IMR-90 (cell line): ENCODE measurements around the gene PDGFA. TPM values are rescaled to one million over a fixed set of nuclear protein-coding genes. Genes with fewer than 3 reads are reported as not detected.

Experiments used
- ATAC-seq: fragments of 200-7000 bp; cut with Tn5 transposase; 2 replicates; pipeline ENCODE4 v1.9.1; 2020; ENCODE audit warnings: low read depth, mild to moderate bottlenecking, moderate library complexity
- BruUV-seq: library from RNA; stranded (reverse); fragments of 400-500 nt; replicated peaks from 2 replicates; lab custom pipeline; 2021; lab: Mats Ljungman, UMichigan
- CTCF ChIA-PET: fragments of 300-600 bp; formaldehyde crosslinking; extraction: SDS; loops from one replicate; lab custom pipeline; 2021; ENCODE audit warnings: antibody characterized with exemption; lab: Yijun Ruan, JAX
- POLR2A ChIA-PET: fragments of 300-600 bp; sonication (Branson Sonifier 250); formaldehyde crosslinking; loops from one replicate; lab custom pipeline; 2022; ENCODE audit warnings: antibody characterized with exemption; ENCODE audit not compliant: unreplicated experiment; lab: Charles Lee
- DNase-seq: peaks from one replicate; pipeline ENCODE4 v3.0.0; 2013
- H2AFZ ChIP-seq: replicated peaks from 2 replicates; pipeline ENCODE3; 2013; ENCODE audit warnings: low read length, mild to moderate bottlenecking; ENCODE audit not compliant: poor library complexity
- H2AK5ac ChIP-seq: 2 replicates; pipeline ENCODE4 v1.6.1; 2013; ENCODE audit warnings: low read depth, low read length, inconsistent platforms
- H2AK9ac ChIP-seq: replicated peaks from 2 replicates; pipeline ENCODE3; 2013; ENCODE audit warnings: mild to moderate bottlenecking, low read depth, low read length, moderate library complexity; ENCODE audit not compliant: poor library complexity
- H2BK120ac ChIP-seq: 2 replicates; pipeline ENCODE4 v1.6.1; 2013; ENCODE audit warnings: low read depth, low read length, inconsistent platforms
- H2BK15ac ChIP-seq: 3 replicates; pipeline ENCODE4 v1.6.1; 2013; ENCODE audit warnings: low read depth, low read length, inconsistent platforms
- H2BK20ac ChIP-seq: 2 replicates; pipeline ENCODE4 v1.6.1; 2013; ENCODE audit warnings: low read depth, mild to moderate bottlenecking, inconsistent platforms, low read length, moderate library complexity
- H2BK5ac ChIP-seq: 2 replicates; pipeline ENCODE4 v1.6.1; 2013; ENCODE audit warnings: mild to moderate bottlenecking, low read depth, low read length, inconsistent platforms; ENCODE audit not compliant: poor library complexity, severe bottlenecking
- H3K14ac ChIP-seq: replicated peaks from 2 replicates; pipeline ENCODE4 v1.6.1; 2013; ENCODE audit warnings: low read depth, low read length, inconsistent platforms
- H3K18ac ChIP-seq: 2 replicates; pipeline ENCODE4 v1.6.1; 2013; ENCODE audit warnings: low read depth, low read length, control low read depth
- H3K23ac ChIP-seq: 2 replicates; pipeline ENCODE4 v1.6.1; 2013; ENCODE audit warnings: low read depth, low read length, inconsistent platforms
- H3K27ac ChIP-seq: 2 replicates; pipeline ENCODE4 v1.5.1; 2013; ENCODE audit warnings: mild to moderate bottlenecking, control low read depth, low read length; ENCODE audit not compliant: insufficient read depth
- H3K27me3 ChIP-seq: 2 replicates; pipeline ENCODE4 v1.6.1; 2013; ENCODE audit warnings: low read length; ENCODE audit not compliant: control insufficient read depth, insufficient read depth
- H3K36me3 ChIP-seq: 2 replicates; pipeline ENCODE4 v1.6.1; 2013; ENCODE audit warnings: low read length, mixed read lengths; ENCODE audit not compliant: control insufficient read depth, insufficient read depth
- H3K4ac ChIP-seq: 2 replicates; pipeline ENCODE4 v1.6.1; 2013; ENCODE audit warnings: low read depth, low read length, inconsistent platforms
- H3K4me1 ChIP-seq: 2 replicates; pipeline ENCODE4 v1.6.1; 2013; ENCODE audit warnings: low read length, mixed read lengths; ENCODE audit not compliant: control insufficient read depth, insufficient read depth
- H3K4me2 ChIP-seq: 2 replicates; pipeline ENCODE4 v1.6.1; 2013; ENCODE audit warnings: low read depth, mild to moderate bottlenecking, control low read depth, low read length, moderate library complexity
- H3K4me3 ChIP-seq: 2 replicates; pipeline ENCODE4 v1.5.1; 2013; ENCODE audit warnings: low read depth, mild to moderate bottlenecking, control low read depth, low read length, moderate library complexity; ENCODE audit not compliant: insufficient read depth
- H3K56ac ChIP-seq: 2 replicates; pipeline ENCODE4 v1.6.1; 2013; ENCODE audit warnings: low read length, inconsistent platforms; ENCODE audit not compliant: insufficient read depth; ENCODE audit errors: extremely low read depth
- H3K79me1 ChIP-seq, 2 experiments: 2 replicates each; pipeline ENCODE4 v1.6.1; 2013; ENCODE audit warnings: low read length in 2 of 2, inconsistent platforms in 1 of 2, low read depth in 1 of 2
- H3K9ac ChIP-seq: 2 replicates; pipeline ENCODE4 v1.6.1; 2013; ENCODE audit warnings: low read depth, low read length, control low read depth
- H3K9me1 ChIP-seq: 2 replicates; pipeline ENCODE4 v1.6.1; 2013; ENCODE audit warnings: low read length, inconsistent platforms; ENCODE audit not compliant: insufficient read depth
- H3K9me3 ChIP-seq: 2 replicates; pipeline ENCODE4 v1.6.1; 2013; ENCODE audit warnings: low read length; ENCODE audit not compliant: control insufficient read depth, insufficient read depth
- H4K20me1 ChIP-seq: 2 replicates; pipeline ENCODE4 v1.6.1; 2013; ENCODE audit warnings: low read length, inconsistent platforms; ENCODE audit not compliant: insufficient read depth
- H4K5ac ChIP-seq: 2 replicates; pipeline ENCODE4 v1.6.1; 2013; ENCODE audit warnings: mild to moderate bottlenecking, low read depth, low read length, control low read depth
- H4K8ac ChIP-seq, 2 experiments: 2 replicates each; pipeline ENCODE4 v1.6.1; 2013; ENCODE audit warnings: low read depth in 2 of 2, low read length in 2 of 2, control low read depth in 1 of 2, inconsistent platforms in 1 of 2
- H4K91ac ChIP-seq: 2 replicates; pipeline ENCODE4 v1.6.1; 2013; ENCODE audit warnings: low read depth, low read length, inconsistent platforms; ENCODE audit not compliant: insufficient read depth
- BHLHE40 ChIP-seq: fragments of 150-350 bp; IDR thresholded peaks from 2 replicates; pipeline ENCODE4 v1.6.1; 2016; ENCODE audit warnings: mild to moderate bottlenecking, low read depth, low read length
- CEBPB ChIP-seq: IDR thresholded peaks from 2 replicates; pipeline ENCODE4 v1.6.1; 2012; ENCODE audit warnings: low read depth, low read length, improper control_type of control experiment
- CHD1 ChIP-seq: IDR thresholded peaks from 2 replicates; pipeline ENCODE4 v1.6.1; 2012; ENCODE audit warnings: low read depth, low read length, improper control_type of control experiment
- CTCF ChIP-seq: conservative IDR thresholded peaks from 2 replicates; pipeline ENCODE4 v1.5.1; 2012; ENCODE audit warnings: mild to moderate bottlenecking, low read depth, low read length, improper control_type of control experiment
- ELK1 ChIP-seq: fragments of 150-350 bp; IDR thresholded peaks from 2 replicates; pipeline ENCODE4 v1.6.1; 2016; ENCODE audit warnings: low read depth, mild to moderate bottlenecking, low read length, moderate library complexity, borderline replicate concordance
- FOS ChIP-seq: fragments of 150-350 bp; IDR thresholded peaks from 2 replicates; pipeline ENCODE4 v1.6.1; 2016; ENCODE audit warnings: low read depth, low read length
- MAFK ChIP-seq: IDR thresholded peaks from 2 replicates; pipeline ENCODE4 v1.6.1; 2012; ENCODE audit warnings: low read depth, low read length, improper control_type of control experiment
- MAZ ChIP-seq: IDR thresholded peaks from 2 replicates; pipeline ENCODE4 v1.6.1; 2012; ENCODE audit warnings: low read depth, mild to moderate bottlenecking, low read length, improper control_type of control experiment, moderate library complexity, borderline replicate concordance
- MXI1 ChIP-seq: IDR thresholded peaks from 2 replicates; pipeline ENCODE4 v1.6.1; 2012; ENCODE audit warnings: low read depth, mild to moderate bottlenecking, low read length, moderate library complexity, borderline replicate concordance
- NFE2L2 ChIP-seq: fragments of 150-350 bp; IDR thresholded peaks from 2 replicates; pipeline ENCODE4 v1.6.1; 2016; ENCODE audit warnings: low read depth, mild to moderate bottlenecking, low read length
- POLR2A ChIP-seq: IDR thresholded peaks from 2 replicates; pipeline ENCODE4 v1.6.1; 2012; ENCODE audit warnings: mild to moderate bottlenecking, low read depth, low read length
- RAD21 ChIP-seq: IDR thresholded peaks from 2 replicates; pipeline ENCODE4 v1.6.1; 2012; ENCODE audit warnings: low read length, improper control_type of control experiment
- RCOR1 ChIP-seq: IDR thresholded peaks from 2 replicates; pipeline ENCODE4 v1.6.1; 2012; ENCODE audit warnings: mild to moderate bottlenecking, low read length, improper control_type of control experiment; ENCODE audit not compliant: insufficient replicate concordance
- RFX5 ChIP-seq: IDR thresholded peaks from 2 replicates; pipeline ENCODE4 v1.8.0; 2012; ENCODE audit warnings: low read depth, mild to moderate bottlenecking, low read length, moderate library complexity
- SMC3 ChIP-seq: fragments of 150-350 bp; IDR thresholded peaks from 2 replicates; pipeline ENCODE4 v1.6.1; 2016; ENCODE audit warnings: low read depth, mild to moderate bottlenecking, antibody characterized with exemption, low read length, moderate library complexity
- USF2 ChIP-seq: fragments of 150-350 bp; IDR thresholded peaks from 2 replicates; pipeline ENCODE4 v1.6.1; 2017; ENCODE audit warnings: mild to moderate bottlenecking, antibody characterized with exemption, low read length, low read depth
- WGBS, 2 experiments: methylation state at CpG; one replicate each; pipeline versions ENCODE4 v1.1.5 to v1.1.7; 2013; ENCODE audit warnings: missing lambda C conversion rate in 2 of 2; ENCODE audit not compliant: insufficient read length in 1 of 2; ENCODE audit errors: extremely low coverage in 2 of 2; 5-methylcytosine and 5-hydroxymethylcytosine counted together
- dilution Hi-C: fragments of 300-500 bp; cut with HindIII; formaldehyde crosslinking; loops from one replicate; pipeline ENCODE4 v1.14.3; 2018; ENCODE audit warnings: low sequenced_read_pairs; ENCODE audit not compliant: unreplicated experiment
- in situ Hi-C: fragments of 300-500 bp; cut with MboI; formaldehyde crosslinking; loops from 3 replicates; pipeline ENCODE4 v1.14.3; 2019; ENCODE audit warnings: low sequenced_read_pairs, inconsistent platforms, mixed read lengths
- intact Hi-C: fragments of 100-400 bp; cut with micrococcal nuclease; formaldehyde crosslinking; loops from 2 replicates; pipeline ENCODE4 v1.10.0; 2022
- polyA plus RNA-seq, 3 experiments: library from polyadenylated mRNA; depleted of rRNA; stranded (reverse); fragments of >200 nt; gene quantifications; 2 replicates each; pipeline ENCODE4 v1.2.3, GENCODE V29; 2012; ENCODE audit warnings: low replicate concordance in 1 of 3
- total RNA-seq: library from RNA; depleted of rRNA; stranded (reverse); fragments of >200 nt; gene quantifications from 2 replicates; pipeline ENCODE4 v1.2.3, GENCODE V29; 2012

The PDGFA gene
- total and polyA plus RNA-seq, 2 of the 4 experiments (the other 2 are of a cell fraction) = 3.3 to 3.8 TPM

- no peak overlapping the region for H3K4ac ChIP-seq
- H4K8ac ChIP-seq = no peak overlapping the region
- 80% methylated on average over 14 of the region's 25 CpGs; no CpG with 5 or more reads in 1 of the 2 experiments for WGBS, 2 experiments
- H4K20me1 ChIP-seq = no peaks in the 10 kb centered on the region; the same call in 1 of the 2 replicates
- H4K91ac ChIP-seq = no peak overlapping the region
- H4K5ac ChIP-seq = no peak overlapping the region
- no peaks in the 10 kb centered on the region for H3K27me3 ChIP-seq
- no peak overlapping the region for H3K56ac ChIP-seq
- ChIA-PET CTCF (no interaction called here), POLR2A (no interaction called here)
- 0 out of 2 replicates have a peak, but pooled peaks cover 4% of the 10 kb centered on the region for H3K36me3 ChIP-seq
- TF ChIP-seq POLR2A (no peak), FOS (no peak), NFE2L2 (no peak), CHD1 (no peak), BHLHE40 (no peak), SMC3 (no peak), CTCF (no peak), MXI1 (no peak), ELK1 (no peak), RCOR1 (no peak), MAZ (no peak), MAFK (no peak), CEBPB (no peak), RAD21 (no peak), RFX5 (no peak), USF2 (no peak)
- no peak overlapping the region for H2BK120ac ChIP-seq
- peaks cover 0 to 27% of the 10 kb centered on the region in 2 experiments; a peak in 3 of 4 replicates for H3K79me1 ChIP-seq
- no peak overlapping the region for H3K18ac ChIP-seq
- H3K14ac ChIP-seq = no peak overlapping the region
- no peak overlapping the region for H2BK15ac ChIP-seq
- no peak overlapping the region for H2BK20ac ChIP-seq
- H2AK9ac ChIP-seq = no peak overlapping the region
- H3K9me3 ChIP-seq = no peaks in the 10 kb centered on the region
- in situ Hi-C loops = no loop called here
- no peak for DNase-seq
- intact Hi-C loops = loop anchor here (10.0 kb wide), 1 partner anchor 364 kb away; the partner anchor contains the start of gene GET4
- H3K4me3 ChIP-seq = no peak overlapping the region
- peaks cover 2% of the 10 kb centered on the region; the same call in 1 of the 2 replicates for H3K4me1 ChIP-seq
- H2AK5ac ChIP-seq = no peak overlapping the region
- no TSS peak for BruUV-seq
- no peak for ATAC-seq
- H3K23ac ChIP-seq = no peak overlapping the region
- dilution Hi-C loops = no loop called here
- no peak overlapping the region for H3K27ac ChIP-seq
- no peak overlapping the region for H2AFZ ChIP-seq
- H2BK5ac ChIP-seq = no peak overlapping the region
- no peak overlapping the region for H3K9ac ChIP-seq
- no peak overlapping the region for H3K4me2 ChIP-seq
- H3K9me1 ChIP-seq = peaks cover 6% of the 10 kb centered on the region; the same call in 1 of the 2 replicates
These were observed 8.8 kb downstream of the PDGFA start for GRCh38 chr7:510782-511281.
